Stomach smooth muscle (tissue), 2 donors: Measurements from ENCODE around the gene CKB.

Experiments used
- H3K27ac ChIP-seq: one replicate; pipeline ENCODE4 v1.7.0; 2013; ENCODE audit warnings: mild to moderate bottlenecking, low read length, inconsistent platforms
- H3K27me3 ChIP-seq, 2 donors: one replicate each; pipeline ENCODE4 v1.7.0; 2013; ENCODE audit warnings: low read length in 2 of 2; ENCODE audit not compliant: insufficient read depth in 2 of 2, control insufficient read depth in 1 of 2
- H3K36me3 ChIP-seq, 2 donors: one replicate each; pipeline ENCODE4 v1.7.0; 2013; ENCODE audit warnings: low read length in 2 of 2; ENCODE audit not compliant: control insufficient read depth in 2 of 2, insufficient read depth in 2 of 2
- H3K4me1 ChIP-seq: one replicate; pipeline ENCODE4 v1.7.0; 2013; ENCODE audit warnings: low read length; ENCODE audit not compliant: control insufficient read depth, insufficient read depth
- H3K4me3 ChIP-seq, 2 donors: one replicate each; pipeline ENCODE4 v1.7.0; 2013; ENCODE audit warnings: low read length in 2 of 2
- H3K9ac ChIP-seq, 2 donors: one replicate each; pipeline ENCODE4 v1.7.0; 2013; ENCODE audit warnings: low read length in 2 of 2, mild to moderate bottlenecking in 1 of 2
- H3K9me3 ChIP-seq, 2 donors: one replicate each; pipeline ENCODE4 v1.7.0; 2013; ENCODE audit warnings: low read length in 2 of 2; ENCODE audit not compliant: control insufficient read depth in 2 of 2
- donor health status: healthy.
- donor health status: Pancreatic carcinoma.

CKB gene

GRCh38 chr14:103504991-103505565 is 17.6 kb downstream of the CKB start:
- Histone ChIP-seq H3K4me1 (peaks cover 7% of the 10 kb centered on the region), H3K36me3 (peaks cover 39 to 50% of the 10 kb centered on the region in 2 donors), H3K27me3 (no peaks in the 10 kb centered on the region), H3K9me3 (no peaks in the 10 kb centered on the region), H3K4me3 (no peak overlapping the region), H3K27ac (no peak overlapping the region), H3K9ac (no peak overlapping the region)

- H3K27me3 ChIP-seq: no peaks in the 10 kb centered on the region
- H3K9ac ChIP-seq: no peak overlapping the region
- H3K36me3 ChIP-seq: peaks cover 41 to 49% of the 10 kb centered on the region in 2 donors
Measured at GRCh38 chr14:103503296-103503695, 19.3 kb downstream of the CKB start.

GRCh38 chr14:103502877-103503276 is 19.8 kb downstream of the CKB start:
- Histone ChIP-seq H3K4me3 (no peak overlapping the region), H3K36me3 (peaks cover 41 to 48% of the 10 kb centered on the region in 2 donors), H3K4me1 (peaks cover 7% of the 10 kb centered on the region), H3K9ac (no peak overlapping the region), H3K27me3 (no peaks in the 10 kb centered on the region), H3K9me3 (no peaks in the 10 kb centered on the region), H3K27ac (no peak overlapping the region)

More at GRCh38 chr14:103503296-103503695, 19.3 kb downstream of the CKB start:
- peaks cover 7% of the 10 kb centered on the region for H3K4me1 ChIP-seq
- H3K4me3 ChIP-seq: no peak overlapping the region
- no peak overlapping the region for H3K27ac ChIP-seq
- H3K9me3 ChIP-seq: no peaks in the 10 kb centered on the region

GRCh38 chr14:103501921-103502669 is 20.5 kb downstream of the CKB start:
- Histone ChIP-seq H3K36me3 (peaks cover 38 to 48% of the 10 kb centered on the region in 2 donors), H3K4me3 (no peak overlapping the region), H3K27ac (no peak overlapping the region), H3K9me3 (no peaks in the 10 kb centered on the region), H3K9ac (no peak overlapping the region), H3K4me1 (peaks cover 7% of the 10 kb centered on the region), H3K27me3 (no peaks in the 10 kb centered on the region)

- peak overlapping the region; percentile 73 for H3K27ac ChIP-seq
- no peak overlapping the region for H3K4me3 ChIP-seq
- H3K36me3 ChIP-seq: peaks cover 38 to 48% of the 10 kb centered on the region in 2 donors
- no peaks in the 10 kb centered on the region for H3K9me3 ChIP-seq
- no peaks in the 10 kb centered on the region for H3K27me3 ChIP-seq
- H3K9ac ChIP-seq: peak overlapping the region; percentile 55 to 59
- H3K4me1 ChIP-seq: peaks cover 7% of the 10 kb centered on the region
Measured at GRCh38 chr14:103501041-103501870, 21.4 kb downstream of the CKB start.

GRCh38 chr14:103500148-103500990 is 22.3 kb downstream of the CKB start:
- Histone ChIP-seq H3K4me3 (no peak overlapping the region), H3K36me3 (peaks cover 36 to 46% of the 10 kb centered on the region in 2 donors), H3K9ac (peak overlapping the region; percentile 55 to 59), H3K27ac (peak overlapping the region; percentile 73), H3K4me1 (peaks cover 7% of the 10 kb centered on the region), H3K27me3 (no peaks in the 10 kb centered on the region), H3K9me3 (no peaks in the 10 kb centered on the region)

GRCh38 chr14:103499709-103500108 is 22.9 kb downstream of the CKB start:
- Histone ChIP-seq H3K4me3 (no peak overlapping the region), H3K4me1 (peaks cover 7% of the 10 kb centered on the region), H3K36me3 (peaks cover 33 to 44% of the 10 kb centered on the region in 2 donors)

GRCh38 chr14:103496776-103497175 is 25.9 kb downstream of the CKB start:
- Histone ChIP-seq H3K36me3 (peaks cover 25% of the 10 kb centered on the region in 2 donors), H3K9me3 (no peaks in the 10 kb centered on the region), H3K4me3 (no peak overlapping the region), H3K4me1 (peaks cover 7% of the 10 kb centered on the region), H3K27me3 (no peaks in the 10 kb centered on the region), H3K27ac (no peak overlapping the region), H3K9ac (no peak overlapping the region)

More at GRCh38 chr14:103499709-103500108, 22.9 kb downstream of the CKB start:
- Histone ChIP-seq H3K9ac (no peak overlapping the region), H3K27me3 (no peaks in the 10 kb centered on the region), H3K27ac (no peak overlapping the region), H3K9me3 (no peaks in the 10 kb centered on the region)

GRCh38 chr14:103495854-103496253 is 26.8 kb downstream of the CKB start:
- no peak overlapping the region for H3K9ac ChIP-seq
- no peaks in the 10 kb centered on the region for H3K27me3 ChIP-seq
- H3K4me3 ChIP-seq: no peak overlapping the region
- peaks cover 7% of the 10 kb centered on the region for H3K4me1 ChIP-seq
- peaks cover 23 to 24% of the 10 kb centered on the region in 2 donors for H3K36me3 ChIP-seq
- no peaks in the 10 kb centered on the region for H3K9me3 ChIP-seq
- H3K27ac ChIP-seq: no peak overlapping the region
